Dedifferentiated amniotic fluid mesenchymal stem cell (primary cell): ENCODE measurements around the gene PAM.
A peak's percentile ranks its signal among the peaks of the same experiment; 100 is the strongest.

Source experiments
- DNase-seq: peaks from one replicate; pipeline ENCODE4 v3.0.0-alpha.2; 2016; ENCODE audit errors: extremely low spot score

PAM gene

DNA sequence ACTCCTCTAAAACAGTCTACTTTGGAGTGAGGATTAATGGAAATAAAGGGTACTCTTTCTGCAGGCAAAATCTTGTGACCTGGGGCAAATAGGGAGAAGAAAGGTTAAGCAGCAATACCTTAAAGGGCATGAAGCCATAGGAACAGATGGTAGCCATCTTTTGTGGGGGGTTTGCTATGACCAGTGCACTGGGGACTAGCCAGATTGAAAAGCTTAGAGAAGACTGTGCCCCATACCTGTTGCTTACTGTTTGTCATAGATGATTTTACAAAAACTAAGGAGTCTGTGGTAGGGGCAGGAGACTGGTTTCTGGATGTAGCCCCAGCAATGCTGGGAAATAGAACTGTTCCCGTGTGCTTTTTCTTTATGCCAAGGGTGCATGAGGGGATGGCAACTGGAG lies 58.6 kb downstream of the PAM start:
- DNase-seq = no peak

DNA sequence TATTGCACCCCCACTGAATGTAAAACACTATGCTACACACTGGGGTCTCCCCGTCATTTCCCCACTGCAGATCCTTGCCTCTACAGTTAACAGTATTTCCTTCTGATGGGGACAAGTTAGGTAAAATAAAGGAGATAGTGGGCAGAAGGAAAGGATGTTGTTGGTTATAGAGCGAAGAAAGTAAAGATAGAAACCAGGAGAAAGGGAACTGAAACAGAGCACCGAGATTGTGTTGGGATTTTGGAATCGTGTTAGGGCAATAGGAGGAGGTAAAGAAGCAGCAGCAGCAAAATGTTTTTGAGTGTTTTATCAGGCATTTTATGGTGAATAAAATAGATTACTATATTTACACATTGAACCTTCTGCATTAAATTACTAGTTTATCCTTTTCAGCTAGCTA lies 60.0 kb downstream of the PAM start:
- no peak for DNase-seq

DNA sequence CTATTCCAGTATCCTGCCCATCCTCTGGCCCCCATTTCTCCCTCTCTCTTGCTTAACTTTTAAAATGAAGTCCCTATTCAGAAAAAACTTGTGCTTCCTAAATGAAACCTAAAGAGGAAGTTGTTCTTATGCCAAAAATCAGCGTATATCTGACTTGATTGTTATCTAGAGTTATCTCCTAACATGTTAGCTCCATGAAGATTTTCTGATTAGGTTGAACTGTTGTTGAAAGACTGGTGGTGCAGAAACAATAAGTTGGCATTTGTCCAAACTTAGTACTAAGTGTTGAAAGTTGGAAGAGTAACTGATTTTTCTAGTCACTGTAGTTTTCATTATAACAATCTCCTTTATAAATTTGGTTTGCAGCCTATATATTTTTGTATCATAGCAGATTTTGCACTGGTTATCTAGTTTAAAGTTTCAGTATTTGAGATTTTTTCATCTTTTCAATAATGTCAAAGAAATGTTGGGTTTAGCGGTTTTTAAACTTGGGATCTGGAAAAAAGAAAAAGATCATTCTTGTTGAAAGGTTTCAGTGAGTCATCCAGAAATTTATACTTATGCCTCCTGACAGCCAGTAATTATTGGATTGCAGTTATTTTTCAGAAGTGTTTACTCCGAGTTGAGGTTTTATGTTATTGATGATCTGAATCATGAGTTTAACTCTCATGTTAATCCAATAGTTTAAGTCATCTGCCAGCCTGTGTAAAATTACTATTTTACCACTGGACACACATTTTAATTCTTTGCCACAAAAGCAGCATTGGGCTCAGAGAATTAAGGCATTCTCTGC lies 60.6 kb downstream of the PAM start:
- no peak for DNase-seq

DNA sequence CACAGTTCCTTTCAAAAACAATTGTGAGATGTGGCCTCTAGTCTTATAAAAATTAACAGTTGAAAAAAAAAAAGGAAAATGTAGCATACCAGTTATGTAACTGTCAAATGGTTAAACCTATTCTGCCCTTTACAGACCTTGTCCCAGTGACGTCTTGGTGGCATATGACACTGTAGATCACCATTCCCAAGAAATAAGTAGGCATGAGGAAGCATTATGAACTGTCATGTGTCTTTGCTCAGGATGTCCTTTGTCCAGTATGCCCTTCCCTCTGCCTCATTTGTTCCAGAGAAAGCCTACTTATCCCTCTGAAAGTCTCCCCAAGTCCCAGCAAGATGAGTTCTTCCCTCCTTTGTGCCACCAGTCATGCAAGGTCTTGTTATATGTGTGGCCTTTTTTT lies 63.2 kb downstream of the PAM start:
- no peak for DNase-seq

- DNase-seq = no peak
These were observed 63.8 kb downstream of the PAM start for GRCh38 chr5:102818934-102819333.

DNA sequence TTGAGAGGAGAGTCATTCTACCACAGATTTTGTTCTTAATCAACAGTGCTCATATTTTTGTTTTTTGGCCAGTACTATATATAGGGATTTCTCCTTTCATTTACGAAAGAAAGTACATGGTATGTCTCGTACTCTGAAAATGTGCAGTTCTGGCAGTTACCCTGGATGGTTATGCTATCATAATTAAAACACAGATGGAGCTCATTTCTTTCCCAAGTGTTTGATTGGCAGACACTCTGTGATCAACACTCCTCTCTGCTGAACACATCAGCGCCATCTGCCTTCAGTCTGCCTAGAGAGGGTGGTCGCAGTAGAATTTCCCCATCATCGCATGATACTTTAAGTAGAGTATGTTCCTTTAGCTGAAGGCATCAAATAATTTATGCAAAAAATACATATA lies 64.5 kb downstream of the PAM start:
- DNase-seq = no peak

DNA sequence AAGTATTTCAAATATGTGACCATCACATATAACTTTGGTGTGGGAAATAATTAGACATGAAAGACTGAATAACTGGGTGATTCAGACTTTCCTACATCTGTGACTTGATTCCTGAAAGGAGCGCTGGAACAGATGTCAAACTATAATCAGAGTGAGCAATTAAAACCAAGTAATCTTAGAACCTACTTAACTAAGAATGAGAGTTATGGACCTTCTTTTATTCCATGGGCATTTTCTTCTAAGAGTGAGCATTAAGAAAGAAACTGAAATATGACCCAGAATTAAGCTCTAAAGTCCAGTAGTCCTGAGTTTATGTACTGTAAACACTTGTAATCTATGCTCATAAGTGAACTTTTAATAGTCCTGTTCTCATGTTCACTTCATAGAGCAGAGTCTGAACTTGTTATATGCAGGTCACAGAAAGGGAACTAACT lies 68.4 kb downstream of the PAM start:
- DNase-seq = peak; percentile 45

DNA sequence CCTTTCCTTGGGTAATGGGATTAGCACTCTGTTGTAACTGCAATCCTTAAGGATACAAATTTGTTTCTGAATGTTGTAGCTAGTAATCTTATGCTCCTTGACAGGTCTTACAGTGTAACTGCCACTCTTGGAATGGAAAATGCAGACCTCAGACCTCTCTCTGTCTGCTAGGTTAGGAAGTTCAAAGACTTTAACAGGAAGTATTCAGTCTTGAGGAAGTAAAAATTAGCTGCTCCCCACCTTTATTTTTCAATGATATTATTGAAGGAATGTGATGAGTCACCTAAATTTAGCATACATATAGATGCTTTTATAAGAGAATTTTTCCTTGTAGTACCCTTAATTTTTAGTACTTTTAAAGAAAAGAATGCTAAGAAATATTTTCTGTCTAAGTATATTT lies 71.5 kb downstream of the PAM start:
- no peak for DNase-seq

GRCh38 chr5:102830241-102830640 lies 75.1 kb downstream of the PAM start:
- DNase-seq = no peak

- no peak for DNase-seq
These were observed 77.3 kb downstream of the PAM start for GRCh38 chr5:102832445-102832844.

DNA sequence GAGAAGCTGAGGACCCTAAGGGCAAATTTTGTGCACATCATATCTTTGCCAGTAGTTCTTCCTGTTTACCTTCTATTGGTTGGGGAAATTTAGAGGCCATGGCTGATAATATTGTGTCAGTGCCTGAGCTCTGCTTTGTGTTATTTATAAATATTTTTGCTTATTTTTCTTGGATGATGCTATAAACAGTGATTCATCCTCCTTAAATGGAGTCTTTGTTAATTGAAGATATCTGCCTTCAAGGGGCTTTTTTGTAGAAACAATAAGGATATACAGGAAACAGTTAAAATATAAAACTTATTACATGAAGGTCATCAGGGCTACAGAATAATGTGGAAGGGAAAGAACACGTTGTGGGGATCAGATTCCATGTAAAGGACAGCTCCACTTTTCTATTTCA lies 78.0 kb downstream of the PAM start:
- DNase-seq = no peak

- no peak for DNase-seq
These were observed 79.4 kb downstream of the PAM start for GRCh38 chr5:102834438-102834964.

DNA sequence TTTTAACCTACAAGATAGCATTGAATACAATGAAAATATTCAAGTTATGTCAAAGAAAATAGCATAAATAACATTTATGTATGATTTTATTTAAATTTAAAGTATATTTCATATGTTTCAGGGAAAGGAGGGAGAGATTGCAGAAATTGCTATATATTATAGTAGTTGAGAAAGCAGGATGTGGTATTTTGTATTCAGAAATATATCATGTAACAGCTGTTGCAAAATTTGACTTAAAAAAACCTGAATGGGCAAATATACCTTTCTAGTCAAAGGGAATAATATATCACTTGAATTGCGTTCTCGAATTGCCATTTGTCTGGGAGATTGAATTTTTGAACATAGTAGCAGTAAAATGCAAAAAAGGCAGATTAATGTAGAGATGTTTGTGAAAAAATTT lies 80.6 kb downstream of the PAM start:
- DNase-seq = no peak

GRCh38 chr5:102841021-102841420 lies 85.9 kb downstream of the PAM start:
- no peak for DNase-seq

- no peak for DNase-seq
These were observed 88.9 kb downstream of the PAM start for GRCh38 chr5:102843997-102844396.

DNA sequence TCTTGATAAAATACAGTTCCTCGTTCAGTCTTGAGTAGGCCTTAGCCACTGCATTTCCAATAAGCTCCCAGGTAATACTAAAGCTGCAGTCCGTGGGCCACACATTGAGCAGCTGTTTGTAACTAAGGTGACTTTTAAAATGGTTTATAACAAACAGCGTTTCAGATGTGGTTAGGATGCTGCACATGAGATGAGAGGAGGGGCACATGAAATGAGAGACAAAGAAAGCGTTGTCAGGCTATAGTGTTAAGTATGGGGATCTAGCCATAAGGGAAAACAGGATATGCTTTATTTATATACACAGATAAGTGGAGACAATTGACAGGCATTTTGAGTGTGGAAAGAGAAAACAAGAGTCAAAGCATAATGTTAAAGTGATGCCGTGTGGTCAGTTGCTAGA lies 89.9 kb downstream of the PAM start:
- no peak for DNase-seq

DNA sequence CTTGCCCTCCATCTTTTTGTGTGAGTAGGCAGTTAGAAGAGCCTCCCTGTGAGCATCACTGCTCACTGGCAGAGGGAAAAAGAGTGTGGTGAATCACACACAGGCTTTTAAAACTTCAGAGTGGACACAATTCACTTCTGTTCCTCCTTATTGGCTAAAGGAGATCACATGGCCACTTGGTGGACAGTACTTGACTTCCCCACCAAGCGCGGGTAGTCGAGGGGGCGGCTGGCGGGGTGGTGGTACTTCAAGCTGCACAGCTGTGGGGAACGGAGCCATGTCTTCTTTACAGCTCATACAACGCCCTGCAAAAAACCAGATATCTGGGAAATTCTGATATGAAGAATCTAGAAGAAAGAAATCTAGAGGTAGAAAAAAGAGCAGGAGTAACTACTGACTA lies 95.4 kb downstream of the PAM start:
- DNase-seq = no peak

- DNase-seq = no peak
These were observed 98.6 kb downstream of the PAM start for GRCh38 chr5:102853680-102854079.

- DNase-seq = no peak
These were observed 100.7 kb downstream of the PAM start for GRCh38 chr5:102855681-102856388.

- DNase-seq = peak; percentile 88
These were observed 101.3 kb downstream of the PAM start for GRCh38 chr5:102856389-102856777.

- no peak for DNase-seq
These were observed 102.1 kb downstream of the PAM start for GRCh38 chr5:102857076-102857818.

GRCh38 chr5:102858221-102858620 lies 103.1 kb downstream of the PAM start:
- no peak for DNase-seq

- no peak for DNase-seq
These were observed 103.7 kb downstream of the PAM start for GRCh38 chr5:102858808-102859207.
